H1 (cell line): ENCODE results near the gene SMIM33. TPM values are rescaled to one million over a fixed set of nuclear protein-coding genes. Genes with fewer than 3 reads are reported as not detected.

Source experiments
- RAD21 ChIP-seq, 2 experiments: IDR thresholded peaks in 1 of 2; conservative IDR thresholded peaks in 1 of 2; 2 replicates each; pipeline ENCODE4 v1.6.1; 2011; ENCODE audit warnings: low read depth in 2 of 2, low read length in 2 of 2, improper control_type of control experiment in 1 of 2, inconsistent platforms in 1 of 2, mild to moderate bottlenecking in 1 of 2, moderate library complexity in 1 of 2
- RFX5 ChIP-seq: IDR thresholded peaks from 2 replicates; pipeline ENCODE4 v1.6.1; 2011; ENCODE audit warnings: low read depth, low read length, improper control_type of control experiment, borderline replicate concordance
- SIX5 ChIP-seq: IDR thresholded peaks from 2 replicates; pipeline ENCODE4 v1.6.1; 2011; ENCODE audit warnings: mild to moderate bottlenecking, low read depth, low read length
- polyA plus RNA-seq, 7 experiments: library from polyadenylated mRNA; depleted of rRNA in 3 of 7; stranded (reverse) in 5 of 7; unstranded in 2 of 7; fragments of >200 nt in 5 of 7; fragments of 200-250 nt in 2 of 7; gene quantifications; 1 replicate in 5 of 7; 2 replicates in 1 of 7; 4 replicates in 1 of 7; pipeline versions ENCODE4 v1.2.1 to v1.2.3, GENCODE V29; 2011 to 2013; ENCODE audit warnings: missing spikeins in 2 of 7, mixed read lengths in 2 of 7
- total RNA-seq: library from RNA; stranded (reverse); fragmentation: NEBNext Ultra II Directional; extraction: Animal tissue kit (Norgen Biotek cat#: 25700); gene quantifications from 2 replicates; pipeline ENCODE4 v1.2.1, GENCODE V29; 2021

The SMIM33 gene
- total and polyA plus RNA-seq, 2 of the 8 experiments (the other 6 are each of a cell fraction or from before 2014, with no cell fraction given), result not detected

DNA sequence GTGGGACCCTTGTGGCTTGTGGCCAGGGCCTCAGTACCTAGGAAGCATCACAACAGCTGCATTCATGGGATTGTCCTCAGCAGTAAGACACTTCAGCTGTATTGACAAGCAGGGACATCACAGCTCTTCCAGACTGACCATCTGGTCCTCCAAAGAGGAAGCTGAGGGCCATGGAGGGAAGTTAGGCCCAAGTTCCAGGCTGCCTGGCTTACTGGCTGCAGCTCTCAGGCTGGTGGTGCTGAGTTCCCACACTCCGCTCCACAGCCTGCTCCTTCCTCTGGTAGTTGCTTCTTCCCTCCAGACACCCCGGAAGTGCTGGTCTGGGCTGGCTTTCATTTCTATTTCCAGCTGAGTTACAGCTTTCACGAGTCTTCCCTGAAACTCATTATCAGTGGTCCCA lies 17.5 kb downstream of the SMIM33 start (continued):
- TF ChIP-seq RAD21 (IDR thresholded peaks at IDR 0.05 in 1 of 2, conservative IDR thresholded peaks at IDR 0.05 in 1 of 2; ENCODE audit: low read depth in 2 of 2, low read length in 2 of 2) (no peak), RFX5 (no peak), SIX5 (no peak)
